GM12865 (cell line): ENCODE data around the gene GDPD5.

ENCODE experiments used
- DNase-seq: peaks from one replicate; pipeline ENCODE4 v3.0.0; 2010; ENCODE audit warnings: low read depth
- H3K4me3 ChIP-seq: 2 replicates; pipeline ENCODE4 v1.5.1; 2011; ENCODE audit warnings: mild to moderate bottlenecking, low read depth, low read length, control low read depth
- CTCF ChIP-seq: IDR thresholded peaks from 2 replicates; pipeline ENCODE4 v1.5.1; 2011; ENCODE audit warnings: low read length, control low read depth, low read depth, inconsistent platforms; ENCODE audit not compliant: insufficient read depth; ENCODE audit errors: missing control alignments

Gene GDPD5

GRCh38 chr11:75470476-75471080, 55.2 kb downstream of the GDPD5 start:
- no peak overlapping the region for H3K4me3 ChIP-seq
- no peak for TF ChIP-seq CTCF
- no peak for DNase-seq

GRCh38 chr11:75469785-75470405, 55.8 kb downstream of the GDPD5 start:
- no peak for TF ChIP-seq CTCF

GRCh38 chr11:75468534-75469340, 57.0 kb downstream of the GDPD5 start:
- DNase-seq = no peak
- H3K4me3 ChIP-seq = no peak overlapping the region
- TF ChIP-seq CTCF = no peak

More at GRCh38 chr11:75469785-75470405, 55.8 kb downstream of the GDPD5 start:
- no peak overlapping the region for H3K4me3 ChIP-seq
- DNase-seq = no peak

GRCh38 chr11:75467881-75468280, 57.9 kb downstream of the GDPD5 start:
- no peak for DNase-seq
- TF ChIP-seq CTCF = no peak
- no peak overlapping the region for H3K4me3 ChIP-seq

GRCh38 chr11:75467311-75467710, 58.4 kb downstream of the GDPD5 start:
- H3K4me3 ChIP-seq = no peak overlapping the region
- DNase-seq = no peak
- no peak for TF ChIP-seq CTCF

GRCh38 chr11:75465701-75466531, 59.8 kb downstream of the GDPD5 start:
- TF ChIP-seq CTCF = no peak
- no peak for DNase-seq
- no peak overlapping the region for H3K4me3 ChIP-seq
